Esophagus squamous epithelium (tissue), 5 donors: ENCODE measurements around the gene SOSTDC1. TPM values are rescaled to one million over a fixed set of nuclear protein-coding genes. Genes with fewer than 3 reads are reported as not detected.
A peak's percentile ranks its signal among the peaks of the same experiment; 100 is the strongest.

ENCODE experiments used
- DNase-seq: peaks from one replicate; lab custom pipeline; 2025; lab: John Stamatoyannopoulos, UW
- H3K27ac ChIP-seq, 4 donors: fragments of 200-600 bp; sonication (generic); one replicate each; pipeline ENCODE4 v1.5.1; 2016 to 2019; ENCODE audit warnings: mild to moderate bottlenecking in 1 of 4
- H3K27me3 ChIP-seq, 4 donors: fragments of 200-600 bp; sonication (generic); 1 replicate in 3 of 4; 2 replicates in 1 of 4; pipeline versions ENCODE4 v1.5.1 to v1.6.0; 2017 to 2021; ENCODE audit warnings: antibody characterized with exemption in 1 of 4
- H3K36me3 ChIP-seq, 3 donors: fragments of 200-600 bp; sonication (generic); one replicate each; pipeline ENCODE4 v1.5.1; 2016 to 2019
- H3K4me1 ChIP-seq, 3 donors: fragments of 200-600 bp; sonication (generic); one replicate each; pipeline ENCODE4 v1.5.1; 2017 to 2019
- H3K4me3 ChIP-seq, 4 donors: fragments of 200-600 bp; sonication (generic); 1 replicate in 3 of 4; 2 replicates in 1 of 4; pipeline ENCODE4 v1.5.1; 2016 to 2019; ENCODE audit warnings: mild to moderate bottlenecking in 2 of 4, moderate library complexity in 1 of 4
- H3K9me3 ChIP-seq, 3 donors: fragments of 200-600 bp; sonication (generic); one replicate each; pipeline ENCODE4 v1.5.1; 2016 to 2019
- CTCF ChIP-seq, 6 experiments: fragments of 450-650 bp in 4 of 6; fragments of 200-600 bp in 2 of 6; sonication (generic) in 2 of 6; IDR thresholded peaks; one replicate each; pipeline ENCODE4 v1.5.1; 2016 to 2019; ENCODE audit warnings: antibody characterized with exemption in 6 of 6, mild to moderate bottlenecking in 4 of 6, moderate library complexity in 4 of 6
- POLR2A ChIP-seq, 4 donors: fragments of 450-650 bp; IDR thresholded peaks; one replicate each; pipeline ENCODE4 v1.6.1; 2017; ENCODE audit warnings: antibody characterized with exemption in 4 of 4, mild to moderate bottlenecking in 4 of 4, moderate library complexity in 3 of 4
- WGBS, 2 donors: methylation state at CpG; one replicate each; pipeline ENCODE4 v1.1.5; 2018; 5-methylcytosine and 5-hydroxymethylcytosine counted together
- intact Hi-C: fragments of 100-400 bp; cut with DNase I; formaldehyde crosslinking; loops from one replicate; pipeline ENCODE4 v1.15.0; 2022
- total RNA-seq, 4 donors: library from RNA; depleted of rRNA; stranded (reverse); fragments of >200 nt; gene quantifications; one replicate each; pipeline ENCODE4 v1.1.0, GENCODE V29; 2016
- donor health status: DM: yes; HTN: yes; CAD: no.

The SOSTDC1 gene
- total RNA-seq, 4 donors from 2014 or later: 0.70 to 2.8 (median 2.6) TPM

GRCh38 chr7:16420649-16421332, 44.7 kb downstream of the SOSTDC1 start:
- Histone ChIP-seq H3K36me3 (no peaks in the 10 kb centered on the region), H3K4me1 (peaks cover 0 to 23% (median 14%) of the 10 kb centered on the region in 3 donors), H3K4me3 (peak overlapping the region; percentile 59 to 87 (median 72)), H3K27me3 (no peaks in the 10 kb centered on the region), H3K9me3 (no peaks in the 10 kb centered on the region), H3K27ac (peak overlapping the region; percentile 90 to 98 (median 98))
- 0% methylated on average over 2 of the region's 56 CpGs; no CpG with 5 or more reads in 1 of the 2 donors for WGBS, 2 donors
- TF ChIP-seq CTCF (IDR thresholded peaks at IDR 0.05): peak in 4 of 6 experiments; percentile 24 to 59 (median 48)
- TF ChIP-seq POLR2A (IDR thresholded peaks at IDR 0.05): peak in 2 of 4 donors; percentile 59 to 81
- intact Hi-C loops: no loop called here
- peak; percentile 33 for DNase-seq

DNA sequence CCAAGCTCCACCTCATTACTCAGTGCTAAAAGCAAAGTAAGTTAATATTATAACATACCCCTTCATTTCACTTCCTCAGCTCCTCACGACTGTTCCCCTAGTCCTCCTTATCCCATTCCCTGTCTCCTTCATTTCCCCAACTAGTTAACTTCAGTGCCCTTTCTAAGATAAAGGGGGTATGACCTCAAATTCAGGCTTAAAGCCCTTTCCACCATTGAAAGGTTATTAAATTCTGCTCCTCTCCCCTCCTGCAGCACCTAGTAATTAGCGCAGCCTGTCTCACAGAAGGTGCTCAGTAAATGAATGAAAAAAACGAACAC, 45.2 kb downstream of the SOSTDC1 start:
- DNase-seq: no peak
- Histone ChIP-seq H3K27me3 (no peaks in the 10 kb centered on the region), H3K27ac (peak overlapping the region; percentile 90 to 98 (median 98)), H3K36me3 (no peaks in the 10 kb centered on the region), H3K9me3 (no peaks in the 10 kb centered on the region), H3K4me3 (peak overlapping the region; percentile 59 to 87 (median 72)), H3K4me1 (peaks cover 0 to 23% (median 14%) of the 10 kb centered on the region in 3 donors)
- 1 to 3% methylated on average over 3 of the region's 3 CpGs for WGBS, 2 donors
- intact Hi-C loops: no loop called here
- TF ChIP-seq CTCF (IDR thresholded peaks at IDR 0.05) (no peak), POLR2A (IDR thresholded peaks at IDR 0.05) (no peak)

DNA sequence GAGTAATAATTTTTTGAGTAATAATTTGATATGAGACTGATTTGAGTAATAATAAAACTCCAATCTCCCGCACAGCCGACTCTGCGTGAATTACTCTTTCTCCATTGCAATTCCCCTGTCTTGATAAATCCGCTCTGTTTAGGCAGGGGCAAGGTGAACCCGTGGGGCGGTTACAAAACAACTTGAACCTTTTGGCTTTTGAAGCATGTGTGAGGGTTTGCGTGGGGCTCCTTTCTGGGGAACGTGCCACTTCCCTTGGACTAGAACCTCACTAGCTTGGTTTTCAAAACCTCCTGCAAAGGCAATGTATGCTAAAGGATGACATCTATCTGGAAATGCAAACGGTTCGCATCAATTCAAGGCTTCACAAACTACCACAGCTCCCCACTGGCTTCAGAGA, 45.7 kb downstream of the SOSTDC1 start:
- H3K27me3 ChIP-seq: no peaks in the 10 kb centered on the region
- peak overlapping the region in 3 of 4 donors; percentile 66 to 87 (median 77) for H3K4me3 ChIP-seq
- WGBS, 2 donors: 62 to 69% methylated on average over 8 to 10 of the region's 10 CpGs
- no peak for DNase-seq
- H3K9me3 ChIP-seq: no peaks in the 10 kb centered on the region
- H3K36me3 ChIP-seq: no peaks in the 10 kb centered on the region
- H3K27ac ChIP-seq: peak overlapping the region; percentile 90 to 98 (median 98)
- TF ChIP-seq CTCF (IDR thresholded peaks at IDR 0.05): no peak
- no peak for TF ChIP-seq POLR2A (IDR thresholded peaks at IDR 0.05)
- H3K4me1 ChIP-seq: peaks cover 0 to 23% (median 14%) of the 10 kb centered on the region in 3 donors
- intact Hi-C loops: no loop called here

DNA sequence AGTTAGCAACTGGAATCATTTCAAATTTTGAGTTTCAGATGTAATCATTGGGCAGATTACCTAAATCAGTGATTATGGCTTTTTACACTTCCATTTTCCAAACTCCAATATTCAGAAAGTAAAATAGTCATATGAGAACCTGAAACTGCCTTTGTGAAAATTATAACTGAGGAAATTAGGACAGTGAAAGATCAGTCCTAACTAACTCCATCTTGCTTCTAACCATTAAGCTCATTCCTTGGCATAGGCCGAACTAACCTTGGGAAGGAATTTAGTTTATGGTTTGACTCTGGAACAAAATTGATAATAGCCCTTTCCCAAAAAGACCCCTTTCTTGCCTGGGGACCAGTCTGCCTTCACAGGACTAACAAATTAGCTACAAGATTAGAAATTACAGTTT, 46.4 kb downstream of the SOSTDC1 start:
- intact Hi-C loops: no loop called here

More for the DNA sequence above, 46.4 kb downstream of the SOSTDC1 start:
- DNase-seq: no peak
- Histone ChIP-seq H3K9me3 (no peaks in the 10 kb centered on the region), H3K4me1 (peaks cover 0 to 23% (median 14%) of the 10 kb centered on the region in 3 donors), H3K27ac (no peak overlapping the region), H3K4me3 (no peak overlapping the region), H3K36me3 (no peaks in the 10 kb centered on the region), H3K27me3 (no peaks in the 10 kb centered on the region)
- no peak for TF ChIP-seq CTCF (IDR thresholded peaks at IDR 0.05)
- no peak for TF ChIP-seq POLR2A (IDR thresholded peaks at IDR 0.05)
- WGBS, 2 donors: 94 to 100% methylated on average over 1 of the region's 1 CpG
